T-helper 2 cell treated with Interferon-gamma antibody and Interleukin-4, amounts not matched to agents 5 μg/mL and 100 μg/mL, for 36 hours (primary cell): ENCODE data around the gene GPR146.
"Not testable (repeated sequence)": the region's sequence is repeated elsewhere in the genome, so short reads cannot be mapped to it uniquely, and the experiment has no call there.

Experiments used
- DNase-seq: peaks from one replicate; pipeline ENCODE4 v3.0.0; 2021; ENCODE audit warnings: low spot score
- H3K27ac Mint-ChIP-seq: one replicate; pipeline ENCODE4 v1.8.0; 2021; ENCODE audit warnings: mild to moderate bottlenecking, mixed read lengths
- H3K27me3 Mint-ChIP-seq: one replicate; pipeline ENCODE4 v1.8.0; 2021; ENCODE audit warnings: low read depth, mixed read lengths
- H3K36me3 Mint-ChIP-seq: one replicate; pipeline ENCODE4 v1.8.0; 2021; ENCODE audit warnings: low read depth, mixed read lengths
- H3K4me1 Mint-ChIP-seq: one replicate; pipeline ENCODE4 v1.8.0; 2021; ENCODE audit warnings: low read depth, mixed read lengths
- H3K4me3 Mint-ChIP-seq: one replicate; pipeline ENCODE4 v1.8.0; 2022; ENCODE audit warnings: mild to moderate bottlenecking, moderate library complexity, mixed read lengths
- H3K9me3 Mint-ChIP-seq: one replicate; pipeline ENCODE4 v1.8.0; 2021; ENCODE audit warnings: mixed read lengths

The GPR146 gene, protein sequence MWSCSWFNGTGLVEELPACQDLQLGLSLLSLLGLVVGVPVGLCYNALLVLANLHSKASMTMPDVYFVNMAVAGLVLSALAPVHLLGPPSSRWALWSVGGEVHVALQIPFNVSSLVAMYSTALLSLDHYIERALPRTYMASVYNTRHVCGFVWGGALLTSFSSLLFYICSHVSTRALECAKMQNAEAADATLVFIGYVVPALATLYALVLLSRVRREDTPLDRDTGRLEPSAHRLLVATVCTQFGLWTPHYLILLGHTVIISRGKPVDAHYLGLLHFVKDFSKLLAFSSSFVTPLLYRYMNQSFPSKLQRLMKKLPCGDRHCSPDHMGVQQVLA

DNA sequence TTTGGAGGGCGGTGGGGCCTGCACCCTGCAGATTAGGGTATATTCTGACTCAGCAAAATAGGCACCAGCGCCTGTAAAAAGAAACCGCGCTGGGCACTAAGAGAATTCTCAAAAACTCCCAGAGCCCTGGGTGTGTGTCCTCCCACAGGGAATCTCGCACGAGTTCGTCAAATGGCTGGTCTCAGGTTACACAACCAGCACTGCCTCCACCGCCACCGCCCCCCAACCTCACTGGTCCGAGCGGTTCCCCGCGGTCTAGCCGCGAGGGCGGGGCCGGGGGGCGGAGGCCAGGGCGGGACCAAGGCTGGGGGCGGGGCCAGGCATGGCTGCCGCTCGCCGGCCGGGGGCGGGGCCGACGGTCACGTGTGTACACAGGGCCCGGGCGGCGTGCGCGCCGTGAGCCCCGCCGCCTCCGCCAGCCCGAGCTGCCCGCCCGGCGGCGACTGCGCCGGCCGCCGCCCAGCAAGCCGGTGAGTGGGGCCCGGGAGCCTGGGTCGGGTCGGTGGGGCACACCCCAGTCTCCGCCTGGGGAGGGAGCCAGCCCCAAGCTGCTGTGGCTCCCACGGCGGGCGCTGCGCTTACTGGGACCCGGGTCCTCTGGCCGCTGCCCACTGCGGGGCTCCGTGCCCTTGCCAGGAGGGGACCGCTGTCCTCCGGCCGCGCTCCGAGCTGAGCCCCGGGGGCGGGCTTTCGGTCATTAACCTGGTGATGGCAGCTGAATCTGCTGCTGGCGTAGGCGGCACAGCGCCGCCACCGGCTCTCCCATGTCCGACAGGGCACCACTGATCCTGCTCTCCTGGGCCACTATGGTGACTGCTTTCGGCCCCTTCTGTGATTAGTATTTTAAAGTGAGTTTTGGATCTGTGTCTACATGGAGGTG is at the start of gene GPR146:
TSS of gene GPR146 (plus strand) at position 358 of the 880 bp plus-strand sequence. CDS start 12,970 bp downstream, outside the sequence.
- H3K4me1 Mint-ChIP-seq, result peaks cover 64% of the 10 kb centered on the region
- peak; percentile 91 for DNase-seq
- H3K27me3 Mint-ChIP-seq, result no peaks in the 10 kb centered on the region
- peak within 1 kb of the TSS; percentile 77 for H3K27ac Mint-ChIP-seq
- H3K4me3 Mint-ChIP-seq, result peak within 1 kb of the TSS; percentile 93
- no peaks in the 10 kb centered on the region for H3K9me3 Mint-ChIP-seq
- H3K36me3 Mint-ChIP-seq, result peaks cover 4% of the 10 kb centered on the region

DNA sequence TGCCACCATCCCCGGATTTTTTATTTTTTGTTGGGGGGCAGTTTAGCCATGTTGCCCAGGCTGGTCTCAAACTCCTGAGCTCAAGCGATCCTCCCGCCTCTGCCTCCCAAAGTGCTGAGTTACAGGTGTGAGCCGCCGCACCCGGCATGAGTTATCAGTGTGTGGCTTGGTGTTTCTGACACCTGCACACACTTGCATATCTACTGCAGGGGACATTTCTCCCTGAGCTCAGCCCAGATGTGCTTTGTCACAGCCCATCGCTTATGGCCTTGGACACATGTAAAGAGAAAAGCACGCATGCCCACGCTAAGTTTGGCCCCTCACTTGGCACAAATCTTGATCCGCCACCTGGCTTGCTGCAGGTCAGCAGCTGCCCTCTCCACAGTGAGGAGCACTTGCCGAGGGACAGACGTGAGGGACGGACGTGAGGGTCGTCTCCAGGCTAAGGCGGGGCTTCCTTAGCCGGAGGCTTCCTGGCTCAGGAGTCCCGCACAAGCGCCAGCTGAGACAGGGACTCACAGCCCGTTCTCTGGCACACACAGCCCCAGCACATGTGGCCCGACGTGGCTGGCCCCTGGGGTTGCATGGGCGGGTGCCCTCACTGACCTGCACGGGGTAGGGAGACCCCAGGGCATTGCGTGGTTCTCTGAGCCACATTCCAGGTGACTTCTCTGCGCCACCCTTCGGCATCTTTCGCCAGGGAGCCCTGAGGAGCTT is 49.6 kb upstream of the GPR146 start:
- H3K27ac Mint-ChIP-seq, result no peak overlapping the region
- H3K4me3 Mint-ChIP-seq, result no peak overlapping the region

DNA sequence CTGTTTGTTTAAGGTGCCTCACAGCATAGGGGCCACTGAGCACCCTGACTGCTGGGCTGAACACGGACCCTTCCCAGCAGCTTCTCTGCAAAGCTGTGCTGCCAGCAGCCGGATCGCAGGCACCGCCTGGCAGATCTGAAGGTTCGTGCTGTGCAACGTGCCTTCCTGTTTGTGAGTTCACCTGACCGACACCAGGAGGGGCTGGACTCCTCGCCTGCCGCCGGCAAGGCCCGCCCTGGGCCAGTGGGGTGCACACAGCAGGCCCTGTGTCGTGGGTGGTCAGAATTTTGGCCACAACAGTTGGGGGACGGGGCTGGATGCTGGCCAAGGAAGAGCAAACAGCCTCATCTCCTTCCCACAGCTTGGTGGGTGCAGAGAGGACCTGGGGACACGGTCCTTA is 48.8 kb upstream of the GPR146 start:
- Mint-ChIP-seq H3K9me3 (no peaks in the 10 kb centered on the region), H3K4me1 (no peaks in the 10 kb centered on the region), H3K36me3 (no peaks in the 10 kb centered on the region), H3K27ac (no peak overlapping the region), H3K27me3 (no peaks in the 10 kb centered on the region), H3K4me3 (no peak overlapping the region)
- no peak for DNase-seq

More for the DNA sequence above, 49.6 kb upstream of the GPR146 start:
- no peaks in the 10 kb centered on the region for H3K36me3 Mint-ChIP-seq
- DNase-seq, result no peak
- no peaks in the 10 kb centered on the region for H3K9me3 Mint-ChIP-seq
- no peaks in the 10 kb centered on the region for H3K4me1 Mint-ChIP-seq
- H3K27me3 Mint-ChIP-seq, result no peaks in the 10 kb centered on the region

DNA sequence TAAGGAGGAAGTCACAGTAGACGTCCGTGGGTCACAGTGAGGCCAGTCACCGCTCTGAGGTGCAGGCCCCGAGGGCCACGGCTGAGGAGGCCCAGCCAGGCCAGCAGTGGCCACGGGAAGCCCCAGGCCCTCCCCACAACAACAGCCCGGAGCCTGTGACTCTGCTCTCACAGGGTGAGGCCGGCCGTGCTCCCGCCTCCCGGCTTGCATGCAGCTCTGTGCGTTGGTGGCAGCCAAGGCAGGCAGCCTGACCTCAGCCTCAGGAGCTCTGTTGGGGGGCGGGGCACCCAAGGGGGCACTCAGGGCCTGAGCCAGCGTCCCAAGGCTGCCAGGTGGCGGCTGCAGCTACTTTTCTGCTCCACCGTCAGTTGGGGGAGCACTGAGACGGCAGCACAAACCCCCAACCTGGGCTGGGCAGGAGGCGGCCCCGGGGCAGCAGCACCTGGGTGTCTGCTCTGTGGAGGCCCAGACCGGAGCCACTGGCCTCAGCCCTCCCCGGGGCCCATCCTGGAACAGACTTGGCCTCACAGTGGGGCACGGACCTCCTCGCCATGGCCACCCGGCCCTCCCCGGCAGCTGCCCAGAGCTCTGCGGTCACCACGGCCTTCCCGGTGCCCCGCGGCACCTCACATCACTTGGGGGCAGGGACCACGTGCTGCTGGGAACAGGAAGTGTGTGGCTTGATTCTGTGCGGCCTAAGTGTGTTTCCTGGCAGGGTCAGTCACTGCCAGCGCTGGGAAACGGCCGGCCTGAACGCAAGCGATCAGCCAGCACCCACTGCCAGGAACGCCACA is 48.1 kb upstream of the GPR146 start:
- no peaks in the 10 kb centered on the region for H3K36me3 Mint-ChIP-seq
- H3K27ac Mint-ChIP-seq, result no peak overlapping the region
- H3K4me3 Mint-ChIP-seq, result no peak overlapping the region
- no peaks in the 10 kb centered on the region for H3K9me3 Mint-ChIP-seq
- DNase-seq, result no peak
- H3K27me3 Mint-ChIP-seq, result no peaks in the 10 kb centered on the region
- H3K4me1 Mint-ChIP-seq, result no peaks in the 10 kb centered on the region

DNA sequence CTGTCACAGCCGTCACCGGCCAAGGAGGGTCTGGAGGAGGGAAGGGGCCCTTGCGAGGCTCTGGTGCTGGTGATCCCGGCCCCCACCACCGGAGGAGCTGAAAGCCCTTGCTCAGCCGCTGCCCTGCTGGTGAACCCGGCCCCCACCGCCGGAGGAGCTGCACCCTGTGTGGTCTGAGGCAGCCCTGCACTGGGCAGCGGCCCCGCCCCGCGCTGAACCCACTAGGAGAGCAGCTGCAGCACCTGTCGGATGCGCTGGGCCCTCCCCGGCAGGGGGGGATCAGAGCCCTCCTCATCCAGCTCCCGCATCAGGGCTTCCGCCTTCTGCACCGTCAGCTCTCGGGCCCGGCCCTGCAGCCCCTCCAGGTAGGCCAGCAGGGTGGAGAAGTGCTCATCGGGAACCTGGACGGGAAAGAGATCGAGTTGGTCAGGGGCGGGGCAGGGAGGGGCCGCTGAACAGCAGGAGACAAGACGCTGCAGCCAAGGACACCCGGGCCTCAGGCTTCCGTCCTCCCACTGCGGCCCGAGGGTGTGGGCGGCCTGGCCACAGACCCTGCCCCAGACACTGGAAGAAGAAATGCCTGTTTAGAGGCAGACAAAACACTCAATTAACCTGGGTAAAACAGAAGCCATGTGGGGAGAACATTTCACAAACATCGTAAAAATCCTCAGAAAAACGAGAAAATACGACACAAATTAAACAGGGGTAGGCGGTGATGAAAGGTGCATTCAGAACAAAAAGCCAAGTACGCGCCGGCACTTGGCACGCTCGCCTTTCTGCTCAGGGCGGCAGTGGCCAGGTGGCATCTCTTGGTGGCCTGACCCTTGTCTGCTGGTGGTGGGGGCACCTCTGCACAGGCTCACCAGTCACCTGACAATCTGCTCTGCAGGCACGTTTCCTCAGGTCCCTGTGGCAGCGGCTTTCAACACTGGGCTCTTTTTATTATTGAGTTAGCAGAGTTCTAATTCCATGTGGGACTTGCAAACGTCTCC is 46.6 kb upstream of the GPR146 start:
- H3K27ac Mint-ChIP-seq, result no peak overlapping the region
- H3K36me3 Mint-ChIP-seq, result no peaks in the 10 kb centered on the region
- no peak for DNase-seq
- H3K27me3 Mint-ChIP-seq, result no peaks in the 10 kb centered on the region
- no peaks in the 10 kb centered on the region for H3K4me1 Mint-ChIP-seq
- H3K9me3 Mint-ChIP-seq, result no peaks in the 10 kb centered on the region
- H3K4me3 Mint-ChIP-seq, result no peak overlapping the region

DNA sequence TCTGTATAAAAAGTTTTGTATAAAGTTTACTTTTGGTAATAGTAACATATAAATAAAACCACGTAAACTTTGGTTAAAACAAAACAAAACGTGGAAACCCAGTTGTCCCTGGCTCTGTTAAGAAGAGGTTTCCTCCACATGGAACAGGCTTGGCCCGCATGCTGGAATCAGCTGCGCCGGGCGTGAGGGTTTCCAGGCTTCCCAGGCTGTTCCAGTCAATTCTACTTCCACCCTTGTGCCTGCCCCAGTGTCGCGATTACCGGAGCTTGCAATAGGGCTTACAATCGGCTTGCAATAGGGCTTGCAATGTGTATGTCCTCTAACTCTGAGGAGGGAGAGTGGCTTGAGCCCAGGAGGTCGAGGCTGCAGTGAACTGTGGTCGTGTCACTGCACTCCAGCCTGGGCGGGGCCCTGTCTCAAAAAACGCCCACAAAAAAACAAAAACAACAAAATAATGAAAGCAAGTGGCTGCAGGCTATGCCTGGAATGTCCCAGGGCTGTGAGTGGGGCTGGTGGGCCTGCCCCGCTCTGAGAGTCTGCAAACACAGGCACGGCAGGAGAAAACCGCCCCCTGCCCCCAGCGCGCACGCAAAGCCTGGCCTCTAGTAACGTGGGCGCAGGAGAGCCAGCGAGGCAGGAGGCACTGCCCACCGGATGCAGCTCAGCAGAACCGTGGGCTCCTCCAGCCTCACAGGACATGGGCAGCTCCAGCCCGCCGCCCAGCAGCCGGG is 45.0 kb upstream of the GPR146 start:
- H3K27me3 Mint-ChIP-seq, result no peaks in the 10 kb centered on the region
- DNase-seq, result no peak
- no peak overlapping the region for H3K27ac Mint-ChIP-seq
- H3K9me3 Mint-ChIP-seq, result no peaks in the 10 kb centered on the region
- no peaks in the 10 kb centered on the region for H3K4me1 Mint-ChIP-seq
- H3K36me3 Mint-ChIP-seq, result no peaks in the 10 kb centered on the region
- H3K4me3 Mint-ChIP-seq, result no peak overlapping the region

DNA sequence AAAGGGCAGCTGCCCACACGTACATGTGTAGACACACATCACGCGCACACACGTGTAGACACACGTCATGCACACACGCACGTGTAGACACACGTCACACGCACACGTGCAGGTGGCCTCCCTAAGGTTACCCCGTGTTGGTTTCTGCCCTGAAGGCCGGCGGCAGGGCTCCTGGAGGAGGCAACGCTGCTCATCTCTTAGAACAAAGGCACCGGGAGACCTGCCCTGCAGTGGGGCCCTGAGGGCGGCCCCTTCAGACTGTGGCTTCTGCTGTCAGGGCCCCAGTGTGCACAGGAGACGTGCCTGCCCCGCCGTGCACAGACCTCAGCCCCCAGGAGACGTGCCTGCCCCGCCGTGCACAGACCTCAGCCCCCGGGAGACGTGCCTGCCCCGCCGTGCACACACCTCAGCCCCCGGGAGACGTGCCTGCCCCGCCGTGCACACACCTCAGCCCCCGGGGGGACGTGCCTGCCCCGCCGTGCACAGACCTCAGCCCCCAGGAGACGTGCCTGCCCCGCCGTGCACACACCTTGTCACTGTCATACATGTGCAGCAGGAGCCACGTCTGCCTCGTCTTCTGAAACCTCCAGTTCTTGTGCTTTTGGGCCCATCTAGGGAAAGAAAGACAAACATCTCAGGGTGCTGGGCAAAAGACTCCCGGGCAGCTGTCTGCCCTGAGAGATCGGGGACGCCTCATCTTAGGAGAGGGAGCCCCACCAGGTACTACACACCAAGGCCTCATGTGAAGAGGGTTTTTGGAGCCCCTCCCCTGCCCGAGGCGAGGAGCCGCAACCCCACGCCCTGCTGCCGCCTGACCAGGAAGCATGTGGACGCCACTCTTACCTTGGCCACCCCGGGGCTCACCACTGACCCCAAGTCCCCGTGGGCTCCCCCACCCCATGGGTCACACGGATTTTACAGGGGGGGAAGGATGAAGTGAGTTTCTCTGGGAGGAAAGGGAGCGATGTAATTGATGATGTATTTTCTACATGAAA is 44.1 kb upstream of the GPR146 start:
- no peak overlapping the region for H3K4me3 Mint-ChIP-seq
- DNase-seq, result no peak

DNA sequence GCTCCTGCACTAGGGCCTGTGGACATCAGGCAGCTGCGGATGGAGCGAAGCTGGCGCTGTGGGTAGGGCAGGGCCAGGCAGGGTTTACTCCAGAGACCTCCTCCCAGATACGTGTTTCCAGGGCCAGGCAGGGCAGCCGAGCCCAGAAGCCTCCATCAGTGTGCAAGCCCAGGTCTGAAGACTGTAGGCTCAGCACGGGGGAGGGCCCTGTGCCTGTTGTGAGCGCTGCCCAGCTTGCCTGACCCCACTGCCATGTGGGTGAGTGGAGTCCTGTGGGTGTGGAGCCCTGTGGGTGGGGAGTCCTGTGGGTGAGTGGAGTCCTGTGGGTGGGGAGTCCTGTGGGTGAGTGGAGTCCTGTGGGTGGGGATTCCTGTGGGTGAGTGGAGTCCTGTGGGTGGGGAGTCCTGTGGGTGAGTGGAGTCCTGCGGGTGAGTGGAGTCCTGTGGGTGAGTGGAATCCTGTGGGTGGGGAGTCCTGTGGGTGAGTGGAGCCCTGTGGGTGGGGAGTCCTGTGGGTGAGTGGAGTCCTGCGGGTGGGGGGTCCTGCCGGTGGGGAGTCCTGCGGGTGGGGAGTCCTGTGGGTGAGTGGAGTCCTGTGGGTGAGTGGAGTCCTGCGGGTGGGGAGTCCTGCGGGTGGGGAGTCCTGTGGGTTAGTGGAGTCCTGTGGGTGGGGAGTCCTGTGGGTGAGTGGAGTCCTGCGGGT is 43.1 kb upstream of the GPR146 start:
- H3K9me3 Mint-ChIP-seq, H3K27me3 Mint-ChIP-seq, H3K4me3 Mint-ChIP-seq, H3K4me1 Mint-ChIP-seq, H3K36me3 Mint-ChIP-seq, DNase-seq: not testable (repeated sequence)
- H3K27ac Mint-ChIP-seq, result peak overlapping the region; percentile 41

More for the DNA sequence above, 44.1 kb upstream of the GPR146 start:
- Mint-ChIP-seq H3K9me3 (no peaks in the 10 kb centered on the region), H3K27ac (no peak overlapping the region), H3K4me1 (no peaks in the 10 kb centered on the region), H3K27me3 (no peaks in the 10 kb centered on the region), H3K36me3 (no peaks in the 10 kb centered on the region)

DNA sequence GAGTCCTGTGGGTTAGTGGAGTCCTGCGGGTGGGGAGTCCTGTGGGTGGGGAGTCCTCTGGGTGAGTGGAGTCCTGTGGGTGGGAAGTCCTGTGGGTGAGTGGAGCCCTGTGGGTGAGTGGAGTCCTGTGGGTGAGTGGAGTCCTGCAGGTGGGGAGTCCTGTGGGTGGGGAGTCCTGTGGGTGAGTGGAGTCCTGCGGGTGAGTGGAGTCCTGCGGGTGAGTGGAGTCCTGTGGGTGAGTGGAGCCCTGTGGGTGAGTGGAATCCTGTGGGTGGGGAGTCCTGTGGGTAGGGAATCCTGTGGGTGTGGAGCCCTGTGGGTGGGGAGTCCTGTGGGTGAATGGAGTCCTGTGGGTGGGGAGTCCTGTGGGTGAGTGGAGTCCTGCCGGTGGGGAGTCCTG is 42.3 kb upstream of the GPR146 start:
- not testable (repeated sequence) for H3K36me3 Mint-ChIP-seq, DNase-seq, H3K9me3 Mint-ChIP-seq, H3K27me3 Mint-ChIP-seq, H3K4me1 Mint-ChIP-seq, H3K4me3 Mint-ChIP-seq, H3K27ac Mint-ChIP-seq

DNA sequence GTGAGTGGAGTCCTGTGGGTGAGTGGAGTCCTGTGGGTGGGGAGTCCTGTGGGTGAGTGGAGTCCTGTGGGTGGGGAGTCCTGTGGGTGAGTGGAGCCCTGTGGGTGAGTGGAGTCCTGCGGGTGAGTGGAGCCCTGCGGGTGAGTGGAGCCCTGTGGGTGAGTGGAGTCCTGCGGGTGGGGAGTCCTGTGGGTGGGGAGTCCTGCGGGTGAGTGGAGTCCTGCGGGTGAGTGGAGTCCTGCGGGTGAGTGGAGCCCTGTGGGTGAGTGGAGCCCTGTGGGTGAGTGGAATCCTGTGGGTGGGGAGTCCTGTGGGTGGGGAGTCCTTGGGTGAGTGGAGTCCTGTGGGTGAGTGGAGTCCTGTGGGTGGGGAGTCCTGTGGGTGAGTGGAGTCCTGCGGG is 41.9 kb upstream of the GPR146 start:
- H3K9me3 Mint-ChIP-seq, H3K27me3 Mint-ChIP-seq, H3K27ac Mint-ChIP-seq, H3K4me3 Mint-ChIP-seq, DNase-seq, H3K36me3 Mint-ChIP-seq, H3K4me1 Mint-ChIP-seq: not testable (repeated sequence)
